DND-41 (cell line): Measurements from ENCODE around the gene KRTAP10-12.

Experiments
- ATAC-seq: fragments of 200-7000 bp; cut with Tn5 transposase; 3 replicates; pipeline ENCODE4 v1.9.1; 2021; ENCODE audit warnings: low read depth; ENCODE audit not compliant: insufficient read depth
- DNase-seq: peaks from one replicate; pipeline ENCODE4 v3.0.0-alpha.2; 2020
- H2AFZ ChIP-seq: 2 replicates; pipeline ENCODE4 v1.6.0; 2012; ENCODE audit warnings: low read depth, low read length
- H3K27ac ChIP-seq: 2 replicates; pipeline ENCODE4 v1.5.1; 2012; ENCODE audit warnings: low read length, inconsistent platforms
- H3K27me3 ChIP-seq: fragments of 200-600 bp; sonication (generic); 2 replicates; pipeline ENCODE4 v1.6.0; 2012; ENCODE audit warnings: low read length, mild to moderate bottlenecking, inconsistent platforms; ENCODE audit not compliant: insufficient read depth, poor library complexity
- H3K36me3 ChIP-seq: 2 replicates; pipeline ENCODE4 v1.5.1; 2012; ENCODE audit warnings: low read length, inconsistent platforms; ENCODE audit not compliant: insufficient read depth
- H3K4me1 ChIP-seq: 2 replicates; pipeline ENCODE4 v1.5.1; 2012; ENCODE audit warnings: mild to moderate bottlenecking, low read length; ENCODE audit not compliant: insufficient read depth
- H3K4me2 ChIP-seq: 2 replicates; pipeline ENCODE4 v1.6.0; 2012; ENCODE audit warnings: mild to moderate bottlenecking, moderate library complexity, low read length, inconsistent platforms; ENCODE audit not compliant: insufficient read depth
- H3K4me3 ChIP-seq, 2 experiments: fragments of 200-600 bp in 1 of 2; shearing (Covaris generic) in 1 of 2; 2 replicates each; pipeline ENCODE4 v1.5.1; 2012 to 2016; ENCODE audit warnings: inconsistent platforms in 2 of 2, low read length in 2 of 2, mild to moderate bottlenecking in 2 of 2, low read depth in 1 of 2, moderate library complexity in 1 of 2
- H3K79me2 ChIP-seq: 2 replicates; pipeline ENCODE4 v1.6.0; 2012; ENCODE audit warnings: low read length, inconsistent platforms; ENCODE audit not compliant: insufficient read depth
- H3K9ac ChIP-seq: 2 replicates; pipeline ENCODE4 v1.6.0; 2012; ENCODE audit warnings: low read depth, mild to moderate bottlenecking, inconsistent platforms, low read length, moderate library complexity
- H3K9me3 ChIP-seq: 2 replicates; pipeline ENCODE4 v1.5.1; 2012; ENCODE audit warnings: low read length, moderate library complexity, mild to moderate bottlenecking, inconsistent platforms; ENCODE audit not compliant: insufficient read depth, severe bottlenecking
- H4K20me1 ChIP-seq: 2 replicates; pipeline ENCODE4 v1.6.0; 2012; ENCODE audit warnings: low read length; ENCODE audit not compliant: insufficient read depth
- EZH2 ChIP-seq: IDR thresholded peaks from 3 replicates; pipeline ENCODE4 v1.6.1; 2012; ENCODE audit warnings: borderline replicate concordance, low read depth, mild to moderate bottlenecking, moderate library complexity, low read length, inconsistent platforms; ENCODE audit not compliant: severe bottlenecking
- TF ChIP-seq, protein P1 (sequence below): IDR thresholded peaks from 2 replicates; pipeline ENCODE4 v1.5.1; 2012; ENCODE audit warnings: borderline replicate concordance, low read length, moderate library complexity, mild to moderate bottlenecking; ENCODE audit not compliant: poor library complexity, severe bottlenecking; ENCODE audit errors: extremely low read depth

The KRTAP10-12 gene

DNA sequence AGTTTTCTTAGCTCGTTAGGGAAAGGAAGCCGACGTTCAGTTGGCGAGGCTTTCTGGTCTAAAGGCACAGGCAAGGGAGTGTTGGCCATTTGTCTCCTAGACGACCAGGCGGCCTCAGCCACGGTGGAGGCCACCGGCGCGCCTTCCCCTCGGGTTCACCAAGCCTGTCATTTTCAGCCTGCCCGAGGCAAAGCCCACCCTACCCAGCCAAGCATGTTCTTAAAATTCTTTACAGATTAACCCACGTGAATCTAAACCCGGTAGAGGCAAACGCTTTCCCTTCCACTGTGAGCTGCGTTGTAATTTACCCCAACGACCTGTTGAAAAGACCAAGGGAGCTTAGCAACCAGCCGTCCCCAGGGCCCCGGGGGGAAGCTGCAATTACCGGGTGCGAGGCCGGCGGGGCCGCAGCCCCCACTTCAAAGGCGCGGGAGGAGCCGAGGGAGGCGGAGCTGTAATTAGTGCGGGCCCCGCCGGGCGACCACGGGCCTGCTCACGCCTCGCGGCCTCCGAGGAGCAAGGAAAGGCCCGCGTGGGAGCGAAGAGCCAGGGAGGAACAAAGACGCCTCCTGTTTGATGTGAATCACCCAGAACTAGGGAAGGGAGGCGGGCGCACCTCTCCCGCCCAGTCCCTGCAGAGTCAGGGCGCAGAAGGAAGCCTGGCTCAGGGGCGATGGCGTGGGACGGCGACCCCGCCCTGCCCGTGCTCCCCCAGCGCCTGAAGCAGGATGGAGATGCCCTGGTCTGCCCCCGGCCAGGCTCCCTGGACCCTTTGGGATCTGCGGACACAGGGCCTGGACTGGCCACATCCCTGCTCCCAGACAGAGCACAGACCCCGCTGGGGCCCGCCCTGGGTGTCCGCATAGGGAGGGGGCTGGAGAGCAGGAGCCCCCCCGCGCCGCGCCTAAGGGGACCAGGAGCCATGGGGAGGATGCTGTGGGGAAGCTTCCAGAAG, 26.5 kb downstream of the KRTAP10-12 start:
- no peak overlapping the region for H2AFZ ChIP-seq
- H4K20me1 ChIP-seq, result no peaks in the 10 kb centered on the region
- no peak overlapping the region for H3K9ac ChIP-seq
- H3K27ac ChIP-seq, result no peak overlapping the region
- DNase-seq, result no peak
- no peaks in the 10 kb centered on the region for H3K79me2 ChIP-seq
- ATAC-seq, result no peak
- no peaks in the 10 kb centered on the region for H3K9me3 ChIP-seq
- no peaks in the 10 kb centered on the region for H3K4me1 ChIP-seq
- no peak overlapping the region for H3K4me2 ChIP-seq
- peaks cover under 1% of the 10 kb centered on the region for H3K27me3 ChIP-seq
- no peak overlapping the region for H3K4me3 ChIP-seq
- TF ChIP-seq, protein P1, sequence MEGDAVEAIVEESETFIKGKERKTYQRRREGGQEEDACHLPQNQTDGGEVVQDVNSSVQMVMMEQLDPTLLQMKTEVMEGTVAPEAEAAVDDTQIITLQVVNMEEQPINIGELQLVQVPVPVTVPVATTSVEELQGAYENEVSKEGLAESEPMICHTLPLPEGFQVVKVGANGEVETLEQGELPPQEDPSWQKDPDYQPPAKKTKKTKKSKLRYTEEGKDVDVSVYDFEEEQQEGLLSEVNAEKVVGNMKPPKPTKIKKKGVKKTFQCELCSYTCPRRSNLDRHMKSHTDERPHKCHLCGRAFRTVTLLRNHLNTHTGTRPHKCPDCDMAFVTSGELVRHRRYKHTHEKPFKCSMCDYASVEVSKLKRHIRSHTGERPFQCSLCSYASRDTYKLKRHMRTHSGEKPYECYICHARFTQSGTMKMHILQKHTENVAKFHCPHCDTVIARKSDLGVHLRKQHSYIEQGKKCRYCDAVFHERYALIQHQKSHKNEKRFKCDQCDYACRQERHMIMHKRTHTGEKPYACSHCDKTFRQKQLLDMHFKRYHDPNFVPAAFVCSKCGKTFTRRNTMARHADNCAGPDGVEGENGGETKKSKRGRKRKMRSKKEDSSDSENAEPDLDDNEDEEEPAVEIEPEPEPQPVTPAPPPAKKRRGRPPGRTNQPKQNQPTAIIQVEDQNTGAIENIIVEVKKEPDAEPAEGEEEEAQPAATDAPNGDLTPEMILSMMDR, result no peak
- TF ChIP-seq EZH2, result no peak
- no peaks in the 10 kb centered on the region for H3K36me3 ChIP-seq

DNA sequence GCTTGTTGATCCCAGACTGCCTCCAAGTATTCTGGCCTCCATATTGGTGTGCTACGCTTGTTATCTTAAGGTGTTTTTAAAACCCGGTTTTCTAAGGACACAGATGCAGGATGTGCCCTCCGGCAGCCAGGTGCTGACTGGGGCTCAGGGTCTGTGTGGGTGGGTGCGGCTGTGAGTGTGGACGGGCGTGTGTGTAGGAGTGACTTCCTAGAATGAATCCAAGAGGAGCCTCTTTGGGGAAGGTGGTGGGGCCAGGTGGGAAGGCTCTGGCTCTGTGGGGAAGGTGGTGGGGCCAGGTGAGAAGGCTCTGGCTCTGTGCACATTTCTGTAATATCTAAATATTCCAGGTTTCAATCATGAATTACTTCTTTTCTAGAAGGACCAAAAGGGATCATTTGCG, 27.2 kb downstream of the KRTAP10-12 start:
- H3K27me3 ChIP-seq, result no peaks in the 10 kb centered on the region
- no peak overlapping the region for H2AFZ ChIP-seq
- ATAC-seq (no peak), DNase-seq (no peak)
- H3K9me3 ChIP-seq, result no peaks in the 10 kb centered on the region
- H3K9ac ChIP-seq, result no peak overlapping the region
- H3K27ac ChIP-seq, result no peak overlapping the region
- H3K4me3 ChIP-seq, result no peak overlapping the region
- H3K4me2 ChIP-seq, result no peak overlapping the region
- no peaks in the 10 kb centered on the region for H4K20me1 ChIP-seq
- TF ChIP-seq, protein P1, result no peak
- TF ChIP-seq EZH2, result no peak
- H3K4me1 ChIP-seq, result no peaks in the 10 kb centered on the region
- H3K36me3 ChIP-seq, result no peaks in the 10 kb centered on the region
- H3K79me2 ChIP-seq, result no peaks in the 10 kb centered on the region

DNA sequence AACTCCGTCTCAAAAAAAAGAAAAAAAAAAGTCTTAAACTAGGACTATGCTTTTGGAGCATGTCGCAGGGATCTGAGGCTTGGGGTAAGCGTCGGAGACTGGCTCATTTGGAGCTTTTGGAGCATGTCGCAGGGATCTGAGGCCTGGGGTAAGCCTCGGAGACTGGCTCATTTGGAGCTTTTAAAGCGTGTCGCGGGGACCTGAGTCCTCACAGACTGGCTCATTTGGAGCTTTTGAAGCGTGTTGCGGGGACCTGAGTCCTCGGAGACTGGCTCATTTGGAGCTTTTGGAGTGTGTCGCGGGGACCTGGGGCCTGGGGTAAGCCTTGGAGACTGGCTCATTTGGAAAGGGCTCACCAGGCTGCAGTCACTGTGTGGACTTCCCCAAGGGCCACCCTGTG, 28.0 kb downstream of the KRTAP10-12 start:
- Histone ChIP-seq H3K4me1 (no peaks in the 10 kb centered on the region), H3K9ac (no peak overlapping the region), H3K36me3 (no peaks in the 10 kb centered on the region), H3K9me3 (no peaks in the 10 kb centered on the region), H3K4me2 (no peak overlapping the region), H3K4me3 (no peak overlapping the region), H3K27me3 (no peaks in the 10 kb centered on the region), H2AFZ (no peak overlapping the region), H4K20me1 (no peaks in the 10 kb centered on the region), H3K27ac (no peak overlapping the region), H3K79me2 (no peaks in the 10 kb centered on the region)
- no peak for TF ChIP-seq EZH2
- TF ChIP-seq, protein P1, result no peak
- ATAC-seq, result no peak
- no peak for DNase-seq
